ENCODE measurements around the gene SHCBP1L.

Gene SHCBP1L

GRCh38 chr1:182998482-182998881 is 45.5 kb upstream of the SHCBP1L start:
- Histone ChIP-seq H3K4me1 (ENCODE audit: low read length) (no peaks in the 10 kb centered on the region), H3K9me3 (replicated peaks; ENCODE audit: insufficient read depth, low read length) (no peaks in the 10 kb centered on the region), H3K4me3 (ENCODE audit: low read length) (no peak overlapping the region), H2AFZ (ENCODE audit: low read length) (no peak overlapping the region), H3K4me2 (ENCODE audit: low read depth, low read length) (no peak overlapping the region), H3F3A (ENCODE audit: insufficient read depth, low read length) (no peaks in the 10 kb centered on the region), H4K20me1 (ENCODE audit: insufficient read depth, low read length) (no peaks in the 10 kb centered on the region), H3K36me3 (replicated peaks; ENCODE audit: insufficient read depth, low read length) (no peaks in the 10 kb centered on the region), H3K27me3 (replicated peaks; ENCODE audit: insufficient read depth, low read length) (no peaks in the 10 kb centered on the region), H3K27ac (ENCODE audit: low read length) (no peak overlapping the region), H3K9me2 (replicated peaks; ENCODE audit: insufficient read depth, low read length) (no peaks in the 10 kb centered on the region), H3K9ac (ENCODE audit: low read length) (no peak overlapping the region), H3K79me2 (ENCODE audit: low read length) (no peaks in the 10 kb centered on the region)
- no peak for DNase-seq
- TF ChIP-seq EZH2 (optimal IDR thresholded peaks at IDR 0.05; ENCODE audit: low read depth, low read length) (no peak), EZH2phosphoT487 (IDR thresholded peaks at IDR 0.05; ENCODE audit: low read length) (no peak), CTCF (IDR thresholded peaks at IDR 0.05; ENCODE audit: low read length) (no peak)

DNA sequence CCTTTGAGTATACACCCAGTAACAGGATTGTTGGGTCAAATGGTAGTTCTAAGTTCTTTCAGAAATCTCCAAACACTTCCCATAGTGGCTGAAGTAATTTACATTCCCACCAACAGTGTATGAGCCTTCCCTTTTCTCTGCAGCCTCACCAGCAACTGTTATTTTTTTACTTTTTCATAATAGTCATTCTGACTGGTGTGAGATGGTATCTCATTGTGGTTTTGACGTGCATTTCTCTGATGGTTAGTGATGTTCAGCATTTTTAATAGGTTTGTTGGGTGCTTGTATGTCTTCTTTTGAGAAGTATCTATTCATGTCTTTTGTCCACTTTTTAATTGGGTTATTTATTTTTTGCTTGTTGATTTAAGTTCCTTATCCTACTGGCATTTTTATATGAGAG is 43.9 kb upstream of the SHCBP1L start:
- Histone ChIP-seq H3K9me2 (replicated peaks; ENCODE audit: insufficient read depth, low read length) (no peaks in the 10 kb centered on the region), H3K36me3 (replicated peaks; ENCODE audit: insufficient read depth, low read length) (no peaks in the 10 kb centered on the region), H3F3A (ENCODE audit: insufficient read depth, low read length) (no peaks in the 10 kb centered on the region), H3K4me3 (ENCODE audit: low read length) (no peak overlapping the region), H3K27ac (ENCODE audit: low read length) (no peak overlapping the region), H2AFZ (ENCODE audit: low read length) (no peak overlapping the region), H4K20me1 (ENCODE audit: insufficient read depth, low read length) (no peaks in the 10 kb centered on the region), H3K9ac (ENCODE audit: low read length) (no peak overlapping the region), H3K4me1 (ENCODE audit: low read length) (no peaks in the 10 kb centered on the region), H3K79me2 (ENCODE audit: low read length) (no peaks in the 10 kb centered on the region), H3K27me3 (replicated peaks; ENCODE audit: insufficient read depth, low read length) (no peaks in the 10 kb centered on the region), H3K9me3 (replicated peaks; ENCODE audit: insufficient read depth, low read length) (no peaks in the 10 kb centered on the region), H3K4me2 (ENCODE audit: low read depth, low read length) (no peak overlapping the region)
- DNase-seq, result no peak
- TF ChIP-seq CTCF (IDR thresholded peaks at IDR 0.05; ENCODE audit: low read length), result no peak
- no peak for TF ChIP-seq EZH2phosphoT487 (IDR thresholded peaks at IDR 0.05; ENCODE audit: low read length)
- TF ChIP-seq EZH2 (optimal IDR thresholded peaks at IDR 0.05; ENCODE audit: low read depth, low read length), result no peak

DNA sequence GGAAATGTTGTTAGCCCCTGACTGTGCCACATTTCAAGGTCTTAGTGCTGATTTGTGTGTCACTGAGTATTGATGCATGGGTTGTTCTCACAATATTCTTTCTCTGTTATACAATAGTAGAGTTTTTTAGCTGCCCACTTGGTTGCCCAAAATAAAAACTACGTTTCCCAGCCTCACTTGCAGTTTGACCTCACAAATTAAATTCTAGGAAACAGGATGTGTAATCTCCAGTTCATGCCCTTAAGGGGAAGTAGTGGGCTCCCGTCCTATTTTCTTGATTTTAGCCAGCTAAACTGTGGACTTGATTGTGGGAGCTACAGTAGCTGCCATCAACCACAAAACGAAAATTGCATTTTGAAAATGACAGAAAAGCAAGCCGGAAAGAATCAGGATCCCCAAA is 42.9 kb upstream of the SHCBP1L start:
- no peak for DNase-seq
- Histone ChIP-seq H3K9ac (ENCODE audit: low read length) (no peak overlapping the region), H3K79me2 (ENCODE audit: low read length) (no peaks in the 10 kb centered on the region), H2AFZ (ENCODE audit: low read length) (no peak overlapping the region), H3K4me1 (ENCODE audit: low read length) (no peaks in the 10 kb centered on the region), H3K9me3 (replicated peaks; ENCODE audit: insufficient read depth, low read length) (no peaks in the 10 kb centered on the region), H3K36me3 (replicated peaks; ENCODE audit: insufficient read depth, low read length) (no peaks in the 10 kb centered on the region), H3K27me3 (replicated peaks; ENCODE audit: insufficient read depth, low read length) (no peaks in the 10 kb centered on the region), H3K4me3 (ENCODE audit: low read length) (no peak overlapping the region), H3K9me2 (replicated peaks; ENCODE audit: insufficient read depth, low read length) (no peaks in the 10 kb centered on the region), H3F3A (ENCODE audit: insufficient read depth, low read length) (no peaks in the 10 kb centered on the region), H4K20me1 (ENCODE audit: insufficient read depth, low read length) (no peaks in the 10 kb centered on the region), H3K4me2 (ENCODE audit: low read depth, low read length) (no peak overlapping the region), H3K27ac (ENCODE audit: low read length) (no peak overlapping the region)
- TF ChIP-seq CTCF (IDR thresholded peaks at IDR 0.05; ENCODE audit: low read length) (no peak), EZH2phosphoT487 (IDR thresholded peaks at IDR 0.05; ENCODE audit: low read length) (no peak), EZH2 (optimal IDR thresholded peaks at IDR 0.05; ENCODE audit: low read depth, low read length) (no peak)

Measured in MM.1S (cell line).